LHCN-M2 (cell line): ENCODE results near the gene LSM3. TPM values are rescaled to one million over a fixed set of nuclear protein-coding genes. Genes with fewer than 3 reads are reported as not detected.

Experiments
- DNase-seq: peaks from one replicate; pipeline ENCODE4 v3.0.0-alpha.2; 2012; ENCODE audit warnings: low read depth
- total RNA-seq: library from RNA; depleted of rRNA; stranded (reverse); fragments of >200 nt; gene quantifications from 2 replicates; pipeline ENCODE4 v1.2.3, GENCODE V29; 2014; rRNA removed

LSM3 gene
- total RNA-seq, 1 experiment from 2014 or later, result 22.7 TPM

DNA sequence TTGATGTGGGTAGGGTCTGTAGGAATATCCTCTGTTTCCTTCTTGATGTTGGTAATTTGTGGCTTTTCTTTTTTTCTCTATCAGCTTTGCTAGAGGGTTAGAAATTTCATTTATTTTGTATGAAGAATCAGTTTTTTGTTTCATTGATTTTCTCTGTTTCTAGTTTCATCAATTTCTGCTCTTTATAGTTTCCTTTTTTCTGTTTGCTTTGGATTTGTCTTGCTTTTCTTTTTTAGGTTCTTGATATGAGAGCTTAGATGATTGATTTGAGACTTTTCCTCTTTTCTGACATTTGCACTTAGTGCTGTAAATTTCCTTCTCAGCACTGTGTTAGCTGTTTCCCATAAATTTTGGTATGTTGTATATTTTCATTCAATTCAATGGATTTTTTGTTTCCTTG lies 61.3 kb downstream of the LSM3 start:
- DNase-seq, result no peak

DNA sequence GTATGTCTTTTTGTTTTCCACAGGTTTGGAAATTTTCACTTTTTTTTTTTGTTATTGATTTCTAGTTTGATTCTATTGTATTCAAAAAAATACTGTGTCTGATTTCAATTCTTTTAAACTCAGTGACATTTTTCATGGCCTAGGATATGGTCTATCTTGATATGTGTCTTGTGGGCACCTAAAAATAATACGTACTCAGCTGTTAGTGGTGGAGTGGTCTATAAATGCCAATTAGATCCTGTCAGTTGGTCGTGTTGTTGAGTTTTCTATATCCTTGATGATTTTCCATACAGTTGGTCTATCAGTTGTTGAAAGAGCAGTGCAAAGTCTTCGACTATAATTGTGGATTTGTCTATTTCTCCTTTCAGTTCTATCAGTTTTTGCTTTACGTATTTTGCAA lies 61.7 kb downstream of the LSM3 start:
- no peak for DNase-seq

DNA sequence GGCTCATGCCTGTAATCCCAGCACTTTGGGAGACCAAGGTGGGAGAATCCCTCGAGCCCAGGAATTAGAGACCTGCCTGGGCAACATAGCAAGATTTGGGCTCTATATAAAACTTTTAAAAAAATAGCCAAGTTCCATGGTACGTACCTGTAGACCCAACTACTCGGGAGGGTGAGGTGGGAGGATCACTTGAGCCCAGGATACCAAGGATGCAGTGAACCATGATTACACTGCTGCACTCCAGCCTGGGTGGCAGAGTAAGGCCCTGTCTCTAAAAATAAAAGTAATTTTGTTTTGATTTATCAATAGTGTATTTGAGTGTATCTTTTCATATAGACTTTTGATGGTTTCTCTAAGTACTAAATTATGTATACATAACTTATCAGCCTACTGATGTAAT lies 63.1 kb downstream of the LSM3 start:
- no peak for DNase-seq

DNA sequence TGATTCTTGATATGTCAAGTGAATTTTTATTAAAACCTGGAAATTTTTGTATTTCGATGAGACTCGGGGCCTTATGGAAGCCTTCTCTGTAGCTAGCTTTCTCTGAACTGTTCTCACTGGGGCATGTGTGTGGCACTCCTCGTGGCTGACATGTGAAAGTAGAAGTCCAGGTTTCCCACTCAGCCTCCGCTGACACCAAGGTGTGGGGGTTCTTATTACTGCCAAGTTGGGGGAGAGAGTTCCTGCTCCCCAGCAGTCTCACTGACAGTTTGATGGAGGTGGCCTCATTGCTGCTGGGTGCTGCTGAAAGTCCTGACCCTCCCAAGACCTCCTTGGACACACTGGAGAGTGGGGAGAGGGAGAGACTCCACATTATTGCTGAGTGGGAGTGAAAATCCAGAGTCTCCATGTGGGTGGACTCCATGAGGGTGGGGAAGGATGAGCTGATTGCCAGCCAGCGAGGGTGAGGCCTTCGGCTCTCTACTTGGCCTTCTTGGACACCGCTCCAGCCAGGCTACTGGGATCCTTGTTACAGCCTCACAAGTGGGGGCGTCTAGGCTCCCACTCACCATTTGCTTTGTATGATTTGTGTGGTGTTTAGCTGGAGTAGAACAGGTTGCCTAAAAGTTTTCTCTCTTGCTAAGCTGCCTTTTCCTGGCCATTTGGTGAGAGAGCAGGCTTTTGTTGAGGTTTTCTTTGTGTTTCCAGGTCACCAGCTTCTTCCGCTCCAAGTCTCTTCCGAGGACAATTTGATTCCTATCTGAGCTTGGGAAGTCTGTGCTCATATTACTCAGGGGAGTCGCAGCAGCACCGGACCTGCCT lies 64.1 kb downstream of the LSM3 start:
- no peak for DNase-seq

DNA sequence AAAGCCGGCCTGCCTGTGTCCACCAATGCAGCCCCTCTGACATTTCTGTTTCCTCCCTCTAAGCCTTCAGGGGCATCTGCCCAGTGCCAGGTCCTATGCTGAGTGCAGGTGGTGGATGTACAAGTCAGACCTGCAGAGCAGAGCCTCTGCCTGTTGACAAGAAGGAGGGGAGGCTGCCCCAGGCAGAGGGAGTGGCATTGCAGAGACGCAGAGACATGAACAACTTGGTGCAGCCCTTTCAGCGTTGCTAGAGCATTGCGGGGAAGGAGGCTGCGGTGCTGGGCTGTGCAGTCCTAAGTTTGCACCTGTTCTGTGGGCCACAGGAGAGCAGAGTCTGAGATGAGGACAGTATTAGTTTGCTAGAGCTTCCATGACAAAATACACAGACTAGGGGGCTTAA lies 65.2 kb downstream of the LSM3 start:
- DNase-seq, result no peak

DNA sequence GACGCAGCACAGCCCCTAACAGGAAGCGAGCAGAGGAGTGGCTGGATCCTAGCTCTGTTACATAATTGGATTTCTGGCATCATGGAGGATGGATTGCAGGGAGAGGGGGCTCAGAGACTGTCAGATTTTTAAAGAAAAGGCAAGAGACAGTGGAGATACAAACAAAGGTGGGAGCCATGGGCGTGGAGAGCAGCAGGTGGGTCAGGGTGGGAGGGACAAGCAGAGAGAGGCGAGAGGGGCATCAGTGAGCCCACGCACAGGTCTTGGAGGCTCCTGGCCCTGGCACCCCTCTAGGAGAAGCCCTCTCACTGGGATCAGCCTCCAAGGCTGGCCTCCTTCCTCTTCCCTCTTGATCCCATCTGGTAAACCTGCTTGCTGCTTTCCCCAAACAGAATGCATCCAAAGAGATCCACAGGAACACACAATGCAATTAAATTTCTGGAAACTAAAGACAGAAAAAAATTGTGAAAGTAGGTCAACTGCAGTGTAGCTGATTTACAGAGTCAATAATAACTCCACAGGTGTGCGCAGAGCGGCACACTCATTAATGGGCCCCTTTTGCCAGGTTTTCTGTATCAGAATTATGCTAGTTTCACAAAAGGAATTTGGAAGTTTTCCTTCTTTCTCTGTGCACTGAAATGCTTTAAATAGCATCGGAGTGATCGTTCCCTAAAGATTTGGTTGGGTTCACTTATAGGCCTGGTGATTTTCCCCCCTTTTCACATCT lies 66.1 kb downstream of the LSM3 start:
- DNase-seq, result no peak

DNA sequence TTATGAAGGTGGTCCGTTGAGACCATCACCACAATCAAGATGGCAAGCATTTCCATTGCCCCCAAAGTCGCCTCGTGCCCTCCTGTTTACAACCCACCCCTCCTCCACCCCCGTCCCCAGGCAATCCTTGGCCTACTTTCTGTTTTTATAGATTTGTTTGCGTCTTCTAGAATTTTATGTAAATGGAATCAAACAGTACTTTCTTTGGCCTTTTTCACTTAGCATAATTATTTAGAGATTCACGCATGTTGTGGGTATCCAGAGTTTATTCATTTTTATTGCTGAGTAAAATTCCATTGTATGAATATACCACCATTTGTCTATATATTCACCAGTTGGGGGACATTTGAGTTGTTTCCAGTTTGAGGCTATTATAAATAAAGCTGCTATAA lies 66.6 kb downstream of the LSM3 start:
- DNase-seq, result no peak

DNA sequence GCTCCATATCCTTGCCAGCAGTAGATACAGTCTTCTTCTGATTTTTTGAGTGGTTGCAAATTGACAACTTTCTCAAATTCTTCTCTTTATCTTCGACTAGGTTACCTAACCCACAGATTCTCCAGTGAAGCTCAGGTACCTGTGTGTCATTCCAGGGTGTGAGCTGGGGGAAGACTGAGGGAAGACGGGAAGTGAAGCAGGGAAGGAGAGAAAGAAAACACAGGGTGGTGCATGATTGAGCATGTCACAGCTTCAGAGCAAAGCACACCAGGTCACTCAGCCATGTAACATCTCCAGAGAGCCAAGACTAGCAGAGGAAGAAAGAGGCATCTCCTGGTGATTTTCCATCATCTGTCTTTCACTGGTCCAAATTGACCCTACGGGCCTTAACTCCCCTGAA lies 67.2 kb downstream of the LSM3 start:
- DNase-seq, result no peak

DNA sequence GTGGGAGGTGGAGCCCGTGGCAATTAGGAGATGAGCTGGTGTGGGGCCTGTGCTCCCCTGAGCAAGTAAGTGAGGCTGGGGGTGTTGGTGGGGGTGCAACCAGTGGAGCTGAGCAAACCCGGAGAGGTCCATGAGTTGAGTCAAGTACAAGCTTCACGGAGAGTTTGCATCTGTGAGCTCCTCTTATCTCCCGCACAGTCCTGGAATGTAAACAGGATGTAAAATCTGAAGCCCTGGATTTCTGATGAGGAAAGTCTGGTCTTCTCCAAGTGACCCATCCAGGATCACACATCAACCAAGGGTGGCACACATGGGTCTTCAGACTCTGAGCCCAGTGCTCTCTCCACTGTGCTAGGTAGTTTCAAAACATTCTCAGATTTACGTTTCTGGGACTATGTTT lies 67.8 kb downstream of the LSM3 start:
- no peak for DNase-seq

DNA sequence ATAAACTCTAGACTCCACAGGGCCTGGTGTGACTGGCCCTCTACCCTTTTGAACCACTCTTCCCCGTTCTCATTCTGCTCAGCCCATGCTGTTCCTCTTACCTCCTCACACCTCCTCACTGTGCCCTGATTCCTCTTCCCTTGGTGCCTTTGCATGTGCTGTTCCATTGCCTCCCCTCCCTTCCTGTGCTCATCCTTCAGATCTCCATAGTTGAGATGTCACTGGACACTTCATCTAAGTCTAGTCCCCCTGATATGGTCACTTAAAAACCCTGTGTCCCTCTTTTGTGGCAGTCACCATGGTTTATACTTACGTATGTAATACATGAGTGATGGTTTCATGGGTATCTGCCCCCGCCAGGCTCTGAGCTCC lies 69.8 kb downstream of the LSM3 start:
- DNase-seq, result no peak

DNA sequence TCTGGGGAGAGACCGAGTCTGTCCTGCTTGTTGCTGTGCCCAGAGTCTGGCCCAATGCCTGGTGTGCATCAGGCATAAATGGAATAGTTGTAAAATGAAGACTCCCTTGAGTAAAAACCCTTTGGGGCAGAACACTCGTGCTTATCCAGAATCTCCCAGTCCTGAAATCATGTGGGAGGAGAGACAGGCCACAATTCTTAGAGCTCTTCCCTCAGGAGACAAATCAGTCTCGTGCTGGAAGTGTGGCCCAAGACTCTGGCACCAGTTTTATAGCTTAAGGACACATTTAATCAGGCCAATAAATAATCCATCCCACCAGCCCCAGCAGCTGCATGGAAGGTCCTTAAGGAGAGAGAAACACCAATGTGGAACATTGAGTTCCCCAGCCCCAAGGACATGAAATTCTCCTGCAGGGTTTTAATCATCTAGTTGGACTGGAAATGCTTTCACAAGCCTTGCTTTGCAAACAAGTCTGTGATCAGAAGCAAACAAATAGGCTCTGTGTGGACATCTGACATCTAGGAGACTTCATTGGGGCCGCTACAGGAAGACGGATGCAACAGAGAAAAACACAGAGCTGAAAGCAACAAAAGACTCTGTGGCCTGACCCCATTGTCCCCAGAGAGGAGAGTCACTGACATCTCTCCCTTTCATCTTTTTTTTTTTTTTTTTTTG lies 70.4 kb downstream of the LSM3 start:
- DNase-seq, result peak; percentile 7

Other genes with a start within 250 kb of the LSM3 start
- gene CHCHD4, start 53.9 kb upstream of the LSM3 start, total RNA-seq, result 27.2 and 27.3 TPM in 2 replicates
- gene TMEM43, start 53.8 kb upstream of the LSM3 start, total RNA-seq, result 92.5 and 101 TPM in 2 replicates
- 43.4 and 45.2 TPM in 2 replicates for gene XPC, start 216 bp upstream of the LSM3 start, total RNA-seq
- 21.4 and 25.5 TPM in 2 replicates for gene SLC6A6, start 223.8 kb downstream of the LSM3 start, total RNA-seq